HEK293 (cell line): Measurements from ENCODE around the gene RPN2.

Experiments
- CTCF ChIA-PET: fragments of 350-600 bp; formaldehyde crosslinking; extraction: SDS; loops from one replicate; lab custom pipeline; 2021; ENCODE audit warnings: antibody characterized with exemption; lab: Yijun Ruan, JAX
- POLR2A ChIA-PET: fragments of 300-600 bp; formaldehyde crosslinking; extraction: SDS; loops from one replicate; lab custom pipeline; 2020; ENCODE audit warnings: antibody characterized with exemption, inconsistent platforms; lab: Yijun Ruan, JAX
- H3K27ac ChIP-seq: fragments of 200-500 bp; sonication (Bioruptor generic); 2 replicates; pipeline ENCODE4 v1.5.1; 2014; ENCODE audit warnings: low read depth, low read length, control low read depth, inconsistent platforms; ENCODE audit errors: extremely low read depth
- H3K36me3 ChIP-seq, 2 experiments: fragments of 200-500 bp in 1 of 2; sonication (Bioruptor generic) in 1 of 2; 1 replicate in 1 of 2; 2 replicates in 1 of 2; pipeline ENCODE4 v1.5.1; 2014 to 2017; ENCODE audit warnings: inconsistent platforms in 2 of 2, low read length in 2 of 2; ENCODE audit not compliant: control insufficient read depth in 2 of 2, insufficient read depth in 1 of 2
- H3K4me1 ChIP-seq: fragments of 200-500 bp; sonication (Bioruptor generic); 2 replicates; pipeline ENCODE4 v1.5.1; 2014; ENCODE audit warnings: mild to moderate bottlenecking, low read length, inconsistent platforms; ENCODE audit not compliant: control insufficient read depth, insufficient read depth
- H3K4me3 ChIP-seq: 2 replicates; pipeline ENCODE4 v1.5.1; 2011; ENCODE audit warnings: low read depth, mild to moderate bottlenecking, control low read depth, low read length, moderate library complexity
- H3K9me3 ChIP-seq: fragments of 200-500 bp; sonication (Bioruptor generic); 2 replicates; pipeline ENCODE4 v1.5.1; 2014; ENCODE audit warnings: low read depth, low read length, inconsistent platforms; ENCODE audit not compliant: control insufficient read depth, insufficient read depth
- FEZF1 ChIP-seq: fragments of 450-650 bp; formaldehyde crosslinking; IDR thresholded peaks from 2 replicates; pipeline ENCODE4 v1.5.1; 2016; ENCODE audit warnings: missing biosample characterization, missing genetic modification characterization
- GLIS1 ChIP-seq: fragments of 450-650 bp; formaldehyde crosslinking; IDR thresholded peaks from 2 replicates; pipeline ENCODE4 v1.5.1; 2016; ENCODE audit warnings: missing biosample characterization, missing genetic modification characterization
- KLF17 ChIP-seq: fragments of 450-650 bp; formaldehyde crosslinking; IDR thresholded peaks from 2 replicates; pipeline ENCODE4 v1.5.1; 2016; ENCODE audit warnings: missing biosample characterization, missing genetic modification characterization
- KLF9 ChIP-seq: fragments of 450-650 bp; formaldehyde crosslinking; IDR thresholded peaks from 2 replicates; pipeline ENCODE4 v1.5.1; 2016; ENCODE audit warnings: missing biosample characterization, missing genetic modification characterization, low read depth
- OSR2 ChIP-seq: fragments of 450-650 bp; formaldehyde crosslinking; IDR thresholded peaks from 2 replicates; pipeline ENCODE4 v1.5.1; 2016; ENCODE audit warnings: missing biosample characterization, missing genetic modification characterization
- PBX3 ChIP-seq: sonication (generic); formaldehyde crosslinking; IDR thresholded peaks from 2 replicates; pipeline ENCODE4 v1.8.1; 2022; ENCODE audit warnings: mild to moderate bottlenecking, moderate library complexity, missing genetic modification reagents
- SP7 ChIP-seq: fragments of 450-650 bp; formaldehyde crosslinking; IDR thresholded peaks from 2 replicates; pipeline ENCODE4 v1.5.1; 2016; ENCODE audit warnings: missing biosample characterization, missing genetic modification characterization
- ZBTB20 ChIP-seq: fragments of 450-650 bp; formaldehyde crosslinking; IDR thresholded peaks from 2 replicates; pipeline ENCODE4 v1.5.1; 2016; ENCODE audit warnings: missing biosample characterization, missing genetic modification characterization
- ZBTB26 ChIP-seq: fragments of 450-650 bp; formaldehyde crosslinking; optimal IDR thresholded peaks from 2 replicates; pipeline ENCODE3; 2016; ENCODE audit warnings: missing biosample characterization, mild to moderate bottlenecking, missing genetic modification characterization
- ZBTB48 ChIP-seq: fragments of 450-650 bp; formaldehyde crosslinking; IDR thresholded peaks from 2 replicates; pipeline ENCODE4 v1.5.1; 2016; ENCODE audit warnings: missing biosample characterization, missing genetic modification characterization
- ZFHX2 ChIP-seq: fragments of 450-650 bp; formaldehyde crosslinking; conservative IDR thresholded peaks from 2 replicates; pipeline ENCODE4 v1.5.1; 2016; ENCODE audit warnings: missing biosample characterization, missing genetic modification characterization
- ZIC2 ChIP-seq: fragments of 450-650 bp; formaldehyde crosslinking; IDR thresholded peaks from 2 replicates; pipeline ENCODE4 v1.5.1; 2016; ENCODE audit warnings: missing biosample characterization, missing genetic modification characterization
- ZNF121 ChIP-seq: fragments of 450-650 bp; formaldehyde crosslinking; IDR thresholded peaks from 2 replicates; pipeline ENCODE4 v1.5.1; 2016; ENCODE audit warnings: missing biosample characterization, missing genetic modification characterization
- ZNF211 ChIP-seq: fragments of 450-650 bp; formaldehyde crosslinking; IDR thresholded peaks from 2 replicates; pipeline ENCODE4 v1.5.1; 2016; ENCODE audit warnings: low read depth, missing biosample characterization, missing genetic modification characterization
- ZNF350 ChIP-seq: fragments of 450-650 bp; formaldehyde crosslinking; IDR thresholded peaks from 2 replicates; pipeline ENCODE4 v1.5.0; 2017; ENCODE audit warnings: missing biosample characterization, mild to moderate bottlenecking, missing genetic modification characterization
- ZNF473 ChIP-seq: fragments of 450-650 bp; formaldehyde crosslinking; IDR thresholded peaks from 2 replicates; pipeline ENCODE4 v1.5.1; 2017; ENCODE audit warnings: missing biosample characterization, missing genetic modification characterization
- ZNF488 ChIP-seq: fragments of 450-650 bp; formaldehyde crosslinking; IDR thresholded peaks from 2 replicates; pipeline ENCODE4 v1.5.1; 2016; ENCODE audit warnings: missing biosample characterization, missing genetic modification characterization
- ZNF514 ChIP-seq: fragments of 450-650 bp; formaldehyde crosslinking; IDR thresholded peaks from 2 replicates; pipeline ENCODE4 v1.5.1; 2016; ENCODE audit warnings: missing biosample characterization, missing genetic modification characterization
- ZNF692 ChIP-seq: fragments of 450-650 bp; formaldehyde crosslinking; IDR thresholded peaks from 2 replicates; pipeline ENCODE4 v1.5.1; 2016; ENCODE audit warnings: missing biosample characterization, missing genetic modification characterization
- ZNF707 ChIP-seq: fragments of 450-650 bp; formaldehyde crosslinking; IDR thresholded peaks from 2 replicates; pipeline ENCODE4 v1.5.1; 2016; ENCODE audit warnings: missing biosample characterization, missing genetic modification characterization

Gene RPN2

GRCh38 chr20:37256286-37256685, 77.2 kb downstream of the RPN2 start (continued):
- TF ChIP-seq ZNF473: no peak
- TF ChIP-seq KLF17 (tag by site-specific recombination): no peak
- TF ChIP-seq ZBTB20 (tag by site-specific recombination): no peak
- no peak for TF ChIP-seq ZBTB26 (tag by site-specific recombination)
- TF ChIP-seq ZNF488 (tag by site-specific recombination): no peak
- TF ChIP-seq GLIS1 (tag by site-specific recombination): no peak
- no peak for TF ChIP-seq ZNF121 (tag by site-specific recombination)
- no peak for TF ChIP-seq PBX3 (CRISPR knock-in tag)
- no peak for TF ChIP-seq KLF9 (tag by site-specific recombination)
- TF ChIP-seq OSR2 (tag by site-specific recombination): no peak
- TF ChIP-seq ZBTB48: no peak
- TF ChIP-seq ZNF692 (tag by site-specific recombination): no peak
- TF ChIP-seq ZNF514: no peak
- TF ChIP-seq ZNF350: no peak
- no peak for TF ChIP-seq ZFHX2 (tag by site-specific recombination)

- no peaks in the 10 kb centered on the region for H3K9me3 ChIP-seq
- no peak for TF ChIP-seq ZNF211
- TF ChIP-seq, all 188 proteins: peak for 0
- no peaks in the 10 kb centered on the region for H3K4me1 ChIP-seq
- no peaks in the 10 kb centered on the region for H3K36me3 ChIP-seq
- ChIA-PET POLR2A (no interaction called here), CTCF (no interaction called here)
- H3K27ac ChIP-seq: no peak overlapping the region
- no peak overlapping the region for H3K4me3 ChIP-seq
These were observed 78.4 kb downstream of the RPN2 start for GRCh38 chr20:37257530-37257929.

- Histone ChIP-seq H3K4me1 (no peaks in the 10 kb centered on the region), H3K27ac (no peak overlapping the region), H3K36me3 (no peaks in the 10 kb centered on the region), H3K9me3 (no peaks in the 10 kb centered on the region), H3K4me3 (no peak overlapping the region)
- POLR2A ChIA-PET: no interaction called here
- TF ChIP-seq FEZF1 (tag by site-specific recombination) (no peak), ZIC2 (tag by site-specific recombination) (peak; percentile 97), ZNF707 (tag by site-specific recombination) (no peak), SP7 (tag by site-specific recombination) (peak; percentile 36; the same call in 1 of the 2 replicates)
- CTCF ChIA-PET: no interaction called here
These were observed 78.9 kb downstream of the RPN2 start for GRCh38 chr20:37257988-37258387.
